GM13977 (cell line): Measurements from ENCODE around the gene AP4S1.

ENCODE experiments used
- DNase-seq: peaks from one replicate; pipeline ENCODE4 v3.0.0; 2012; ENCODE audit warnings: low spot score
- in situ Hi-C: fragments of 300-500 bp; cut with MboI; formaldehyde crosslinking; loops from one replicate; pipeline ENCODE4 v1.12.0; 2022; ENCODE audit warnings: low sequenced_read_pairs, low pct_unique_long_range_greater_than_20kb, mixed read lengths, inconsistent platforms; ENCODE audit not compliant: unreplicated experiment
- TF ChIP-seq, protein P1 (sequence below): IDR thresholded peaks from 2 replicates; pipeline ENCODE4 v1.5.1; 2012; ENCODE audit warnings: mild to moderate bottlenecking, control low read depth; ENCODE audit not compliant: insufficient read depth; ENCODE audit errors: extremely low read depth, missing control alignments

AP4S1 gene

DNA sequence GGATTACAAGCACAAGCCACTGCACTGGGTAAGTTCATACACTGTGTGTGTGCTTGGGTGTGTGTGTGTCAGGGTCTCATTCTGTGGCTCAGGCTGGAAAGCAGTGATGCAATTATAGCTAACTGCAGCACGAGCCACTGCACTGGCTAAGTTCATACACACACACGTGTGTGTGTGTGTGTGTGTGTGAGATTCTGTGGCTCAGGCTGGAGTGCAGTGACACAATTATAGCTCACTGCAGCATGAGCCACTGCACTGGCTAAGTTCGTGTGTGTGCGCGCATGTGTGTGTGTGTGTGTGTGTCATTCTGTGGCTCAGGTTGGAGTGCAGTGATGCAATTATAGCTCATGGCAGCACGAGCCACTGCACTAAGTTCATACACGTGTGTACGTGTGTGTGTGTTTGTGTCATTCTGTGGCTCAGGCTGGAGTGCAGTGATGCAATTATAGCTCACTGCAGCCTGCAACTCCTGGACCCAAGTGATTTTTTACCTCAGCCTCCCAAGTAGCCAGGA lies 96.7 kb downstream of the AP4S1 start:
- TF ChIP-seq, protein P1, sequence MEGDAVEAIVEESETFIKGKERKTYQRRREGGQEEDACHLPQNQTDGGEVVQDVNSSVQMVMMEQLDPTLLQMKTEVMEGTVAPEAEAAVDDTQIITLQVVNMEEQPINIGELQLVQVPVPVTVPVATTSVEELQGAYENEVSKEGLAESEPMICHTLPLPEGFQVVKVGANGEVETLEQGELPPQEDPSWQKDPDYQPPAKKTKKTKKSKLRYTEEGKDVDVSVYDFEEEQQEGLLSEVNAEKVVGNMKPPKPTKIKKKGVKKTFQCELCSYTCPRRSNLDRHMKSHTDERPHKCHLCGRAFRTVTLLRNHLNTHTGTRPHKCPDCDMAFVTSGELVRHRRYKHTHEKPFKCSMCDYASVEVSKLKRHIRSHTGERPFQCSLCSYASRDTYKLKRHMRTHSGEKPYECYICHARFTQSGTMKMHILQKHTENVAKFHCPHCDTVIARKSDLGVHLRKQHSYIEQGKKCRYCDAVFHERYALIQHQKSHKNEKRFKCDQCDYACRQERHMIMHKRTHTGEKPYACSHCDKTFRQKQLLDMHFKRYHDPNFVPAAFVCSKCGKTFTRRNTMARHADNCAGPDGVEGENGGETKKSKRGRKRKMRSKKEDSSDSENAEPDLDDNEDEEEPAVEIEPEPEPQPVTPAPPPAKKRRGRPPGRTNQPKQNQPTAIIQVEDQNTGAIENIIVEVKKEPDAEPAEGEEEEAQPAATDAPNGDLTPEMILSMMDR, result no peak
- in situ Hi-C loops, result no loop called here

DNA sequence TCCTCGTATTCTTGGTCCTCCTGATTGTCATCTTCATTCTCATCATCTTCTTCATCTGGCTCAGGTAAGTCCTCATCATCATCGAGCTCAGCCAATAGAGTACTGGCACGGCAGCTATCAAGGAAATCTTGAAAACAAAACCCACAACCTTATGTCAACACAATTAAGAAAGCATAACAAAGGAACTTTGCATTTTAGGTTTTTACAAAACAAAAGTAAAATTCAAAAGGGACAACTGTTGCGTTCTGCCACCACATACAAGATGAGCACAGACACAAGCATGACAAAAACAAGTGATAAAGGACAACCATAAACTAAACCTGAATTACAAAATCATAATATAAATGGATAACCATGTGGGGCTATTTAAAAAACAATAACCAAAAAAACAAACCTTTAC lies 97.5 kb downstream of the AP4S1 start:
- TF ChIP-seq, protein P1, result no peak
- DNase-seq, result no peak
- in situ Hi-C loops, result no loop called here

More for the DNA sequence above, 96.7 kb downstream of the AP4S1 start:
- no peak for DNase-seq

DNA sequence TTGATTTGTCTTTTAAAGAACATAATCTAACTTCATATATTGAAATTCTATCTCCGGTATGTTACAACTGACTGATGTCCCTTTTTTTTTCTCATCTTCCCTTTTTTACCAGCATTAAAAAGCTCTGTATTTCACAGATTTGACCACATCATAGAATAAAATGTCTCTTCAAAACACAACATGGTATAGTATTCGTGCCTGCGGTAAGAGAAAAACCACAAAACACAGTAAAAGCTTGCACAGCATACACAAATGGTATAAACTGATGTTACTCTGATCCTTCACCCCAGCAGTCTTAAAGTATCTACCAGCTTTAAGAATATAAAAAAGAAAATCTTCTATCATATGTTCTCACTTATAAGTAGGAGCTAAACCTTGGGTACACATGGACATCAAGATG lies 98.7 kb downstream of the AP4S1 start:
- in situ Hi-C loops, result no loop called here
- no peak for DNase-seq

DNA sequence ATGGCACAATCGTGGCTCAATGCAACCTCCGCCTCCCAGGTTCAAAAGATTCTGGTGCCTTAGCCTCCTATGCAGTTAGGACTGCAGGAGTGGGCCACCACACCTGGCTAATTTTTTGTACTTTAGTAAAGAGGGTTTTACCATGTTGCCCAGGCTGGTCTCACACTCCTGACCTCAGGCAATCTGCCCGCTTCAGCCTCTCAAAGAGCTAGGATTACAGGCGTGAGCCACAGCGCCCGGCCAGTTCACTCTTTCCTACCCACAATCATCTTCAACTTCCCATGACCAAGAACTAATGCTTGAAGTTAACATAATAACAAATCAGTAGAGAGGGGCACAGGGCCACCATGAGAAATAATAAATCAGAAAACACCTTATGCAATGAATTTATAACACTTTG lies 99.8 kb downstream of the AP4S1 start:
- no peak for DNase-seq
- TF ChIP-seq, protein P1, result no peak
- in situ Hi-C loops, result no loop called here

More for the DNA sequence above, 98.7 kb downstream of the AP4S1 start:
- TF ChIP-seq, protein P1, result no peak

DNA sequence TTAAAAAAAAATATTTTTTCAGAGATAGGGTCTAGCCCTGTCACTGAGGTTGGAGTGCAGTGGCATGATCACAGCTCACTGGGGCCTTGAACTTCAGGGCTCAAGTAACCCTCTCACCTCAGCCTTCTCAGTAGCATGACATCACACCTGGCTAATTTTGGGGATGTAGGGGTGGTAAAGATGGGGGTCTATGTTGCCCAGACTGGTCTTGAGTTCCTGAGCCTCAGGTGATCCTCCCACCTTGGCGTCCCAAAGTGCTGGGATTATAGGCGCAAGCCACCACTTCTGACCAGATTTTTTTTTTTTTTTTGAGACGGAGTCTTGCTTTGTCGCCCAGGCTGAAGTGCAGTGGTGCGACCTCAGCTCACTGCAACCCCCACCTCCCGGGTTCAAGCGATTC lies 101.2 kb downstream of the AP4S1 start:
- TF ChIP-seq, protein P1, result no peak
- in situ Hi-C loops, result no loop called here
- DNase-seq, result no peak

DNA sequence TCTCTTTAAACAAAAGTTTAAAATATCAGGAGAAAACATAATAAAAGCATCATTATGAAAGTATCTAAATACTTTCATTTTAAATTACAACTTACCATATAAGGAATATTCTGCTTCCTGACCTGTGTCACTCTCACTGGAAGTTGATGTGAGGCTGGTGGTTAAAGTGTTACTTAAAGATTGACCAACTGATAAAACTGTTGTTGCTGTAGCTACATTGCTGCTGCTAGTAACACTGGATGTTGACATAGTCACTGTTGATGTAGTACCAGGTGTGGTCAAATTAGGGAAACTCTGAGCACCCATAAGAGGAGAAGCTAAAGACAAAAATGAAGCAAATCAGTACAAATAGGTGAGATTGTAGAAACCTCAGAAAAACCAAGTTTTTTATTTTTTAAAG lies 102.2 kb downstream of the AP4S1 start:
- TF ChIP-seq, protein P1, result no peak
- peak; percentile 19 for DNase-seq
- in situ Hi-C loops, result no loop called here
